Measurements from ENCODE around the gene DENND6A. TPM values are rescaled to one million over a fixed set of nuclear protein-coding genes. Genes with fewer than 3 reads are reported as not detected.

Gene DENND6A
- total RNA-seq, 1 donor: 21.0 TPM

DNA sequence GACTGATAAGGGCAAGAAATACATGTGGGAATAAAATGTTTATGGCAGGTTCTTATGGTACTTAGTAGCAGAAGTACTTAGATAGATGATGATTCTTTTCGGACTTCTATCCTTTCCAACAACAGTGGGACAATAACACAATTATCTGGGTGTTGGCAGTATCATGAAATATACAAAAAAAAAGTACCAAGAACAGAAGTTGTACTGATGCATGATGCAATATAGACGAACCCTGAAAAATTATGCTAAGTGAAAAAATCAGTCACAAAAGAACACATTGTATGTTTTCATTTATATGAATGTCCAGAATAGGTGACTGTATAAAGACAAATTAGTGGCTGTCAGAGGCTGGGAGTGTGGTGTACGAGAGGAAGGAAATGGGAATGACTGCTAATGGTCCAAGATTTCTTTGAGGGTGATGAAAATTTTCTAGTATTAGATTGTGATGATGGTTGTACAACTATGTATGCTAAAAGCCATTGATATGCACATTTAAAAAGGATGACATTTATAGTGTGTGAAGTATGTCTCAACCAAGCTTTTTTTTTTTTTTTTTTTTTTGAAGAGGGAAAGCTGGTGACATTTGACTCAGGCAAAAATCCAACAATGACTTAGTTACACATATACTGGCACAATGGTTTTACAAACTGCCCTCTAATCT is 116.8 kb downstream of the DENND6A start:
- DNase-seq (ENCODE audit: low read depth): no peak
- no peak for TF ChIP-seq CTCF (IDR thresholded peaks at IDR 0.05; ENCODE audit: insufficient read depth, low read length)
- no peak overlapping the region for H3K4me3 ChIP-seq (ENCODE audit: low read depth, low read length)

Small RNA genes lying within 50 kb of the gene (small RNA-seq; reads per million reads assigned to genes)
- gene RNU6ATAC26P: not detected

Other genes starting within 250 kb of the DENND6A start
- gene DNAH12, start 148.7 kb downstream of the DENND6A start, total RNA-seq (ENCODE audit: low replicate concordance): 0.09 and 0.25 TPM in 2 replicates
- 10.4 and 21.0 TPM in 2 replicates for gene PDE12, start 136.8 kb downstream of the DENND6A start, total RNA-seq (ENCODE audit: low replicate concordance)
- gene ARF4, start 95.7 kb downstream of the DENND6A start, total RNA-seq (ENCODE audit: low replicate concordance): 86.7 and 417 TPM in 2 replicates
- 44.1 and 78.4 TPM in 2 replicates for gene SLMAP, start 63.2 kb upstream of the DENND6A start, total RNA-seq (ENCODE audit: low replicate concordance)